Measurements from ENCODE around the gene TMEM132A.

- TF ChIP-seq, protein P1, sequence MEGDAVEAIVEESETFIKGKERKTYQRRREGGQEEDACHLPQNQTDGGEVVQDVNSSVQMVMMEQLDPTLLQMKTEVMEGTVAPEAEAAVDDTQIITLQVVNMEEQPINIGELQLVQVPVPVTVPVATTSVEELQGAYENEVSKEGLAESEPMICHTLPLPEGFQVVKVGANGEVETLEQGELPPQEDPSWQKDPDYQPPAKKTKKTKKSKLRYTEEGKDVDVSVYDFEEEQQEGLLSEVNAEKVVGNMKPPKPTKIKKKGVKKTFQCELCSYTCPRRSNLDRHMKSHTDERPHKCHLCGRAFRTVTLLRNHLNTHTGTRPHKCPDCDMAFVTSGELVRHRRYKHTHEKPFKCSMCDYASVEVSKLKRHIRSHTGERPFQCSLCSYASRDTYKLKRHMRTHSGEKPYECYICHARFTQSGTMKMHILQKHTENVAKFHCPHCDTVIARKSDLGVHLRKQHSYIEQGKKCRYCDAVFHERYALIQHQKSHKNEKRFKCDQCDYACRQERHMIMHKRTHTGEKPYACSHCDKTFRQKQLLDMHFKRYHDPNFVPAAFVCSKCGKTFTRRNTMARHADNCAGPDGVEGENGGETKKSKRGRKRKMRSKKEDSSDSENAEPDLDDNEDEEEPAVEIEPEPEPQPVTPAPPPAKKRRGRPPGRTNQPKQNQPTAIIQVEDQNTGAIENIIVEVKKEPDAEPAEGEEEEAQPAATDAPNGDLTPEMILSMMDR (IDR thresholded peaks at IDR 0.05; ENCODE audit: borderline replicate concordance, extremely low read depth, low read length, poor library complexity, severe bottlenecking) = no peak
- no peak for TF ChIP-seq EZH2 (IDR thresholded peaks at IDR 0.05; ENCODE audit: borderline replicate concordance, low read depth, low read length, severe bottlenecking)
Observed at GRCh38 chr11:60880643-60881282, 43.5 kb upstream of the TMEM132A start.

Data from DND-41 (cell line).